COLO668 (cell line): ENCODE results near the gene ARL2.
"Not testable (repeated sequence)": the region's sequence is repeated elsewhere in the genome, so short reads cannot be mapped to it uniquely, and the experiment has no call there.

Experiments
- DNase-seq: peaks from one replicate; lab custom pipeline; 2025; ENCODE audit not compliant: unreplicated experiment; lab: John Stamatoyannopoulos, UW

ARL2 gene

GRCh38 chr11:65003968-65004367 lies 10.0 kb upstream of the ARL2 start:
- not testable (repeated sequence) for DNase-seq

GRCh38 chr11:65008016-65008415 lies 5.9 kb upstream of the ARL2 start:
- DNase-seq = no peak

GRCh38 chr11:65008873-65009272 lies 5.1 kb upstream of the ARL2 start:
- no peak for DNase-seq

GRCh38 chr11:65013130-65013887 lies 651 bp upstream of the ARL2 start:
- peak; percentile 89 for DNase-seq

- DNase-seq = no peak
Measured at GRCh38 chr11:65014726-65015227, 817 bp downstream of the ARL2 start.

- no peak for DNase-seq
Measured at GRCh38 chr11:65016705-65017104, 2.7 kb downstream of the ARL2 start.

GRCh38 chr11:65017937-65018336 lies 4.0 kb downstream of the ARL2 start:
- no peak for DNase-seq

GRCh38 chr11:65019824-65020223 lies 5.9 kb downstream of the ARL2 start:
- no peak for DNase-seq

- no peak for DNase-seq
Measured at GRCh38 chr11:65021003-65021402, 7.0 kb downstream of the ARL2 start.

GRCh38 chr11:65021509-65021908 lies 7.5 kb downstream of the ARL2 start:
- DNase-seq = no peak

- not testable (repeated sequence) for DNase-seq
Measured at GRCh38 chr11:65023502-65023901, 9.5 kb downstream of the ARL2 start.

GRCh38 chr11:65026810-65027209 lies 12.8 kb downstream of the ARL2 start:
- no peak for DNase-seq

GRCh38 chr11:65027213-65028067 lies 13.5 kb downstream of the ARL2 start, which contains the start of gene SNX15:
TSS of gene SNX15 (plus strand) at chr11:65027439. CDS start at chr11:65027538, 99 bp downstream.
- DNase-seq = peak; percentile 92

GRCh38 chr11:65032216-65032615 lies 18.3 kb downstream of the ARL2 start:
- DNase-seq = no peak

GRCh38 chr11:65034423-65034822 lies 20.5 kb downstream of the ARL2 start:
- DNase-seq = no peak

- no peak for DNase-seq
Measured at GRCh38 chr11:65035579-65035978, 21.6 kb downstream of the ARL2 start.

- no peak for DNase-seq
Measured at GRCh38 chr11:65036931-65037330, 23.0 kb downstream of the ARL2 start.

- DNase-seq = no peak
Measured at GRCh38 chr11:65040520-65040846, 26.5 kb downstream of the ARL2 start.

- DNase-seq = peak; percentile 96
Measured at GRCh38 chr11:65040847-65041622, 27.1 kb downstream of the ARL2 start, which contains the start of gene SAC3D1. TSS of gene SAC3D1 (plus strand) at chr11:65041210. CDS start at chr11:65041293, 83 bp downstream.

- DNase-seq = no peak
Measured at GRCh38 chr11:65042891-65043290, 28.9 kb downstream of the ARL2 start.

- no peak for DNase-seq
Measured at GRCh38 chr11:65043881-65044501, 30.0 kb downstream of the ARL2 start.
